OCI-LY7 (cell line): ENCODE results near the gene ZBTB44. TPM values are rescaled to one million over a fixed set of nuclear protein-coding genes. Genes with fewer than 3 reads are reported as not detected.

Experiments used
- BruUV-seq: library from RNA; stranded (reverse); fragments of 400-500 nt; replicated peaks from 2 replicates; lab custom pipeline; 2021; lab: Mats Ljungman, UMichigan
- CTCF ChIA-PET: fragments of 300-600 bp; sonication (Branson Sonifier 250); formaldehyde crosslinking; loops from one replicate; lab custom pipeline; 2022; ENCODE audit warnings: antibody characterized with exemption; ENCODE audit not compliant: unreplicated experiment; lab: Charles Lee
- POLR2A ChIA-PET: fragments of 300-600 bp; sonication (Branson Sonifier 250); formaldehyde crosslinking; loops from one replicate; lab custom pipeline; 2022; ENCODE audit warnings: antibody characterized with exemption; lab: Charles Lee
- DNase-seq: peaks from one replicate; pipeline ENCODE4 v3.0.0-alpha.2; 2015; ENCODE audit warnings: low spot score
- H2AFZ ChIP-seq: fragments of 200-600 bp; sonication (generic), shearing (Covaris generic); 2 replicates; pipeline ENCODE4 v1.6.1; 2014; ENCODE audit warnings: mild to moderate bottlenecking, antibody characterized with exemption, low read length, moderate library complexity
- H3K27ac ChIP-seq: fragments of 200-600 bp; sonication (generic); 2 replicates; pipeline ENCODE4 v1.5.1; 2014; ENCODE audit warnings: mixed run types, low read depth, mild to moderate bottlenecking, moderate library complexity, low read length, inconsistent platforms; ENCODE audit not compliant: poor library complexity, severe bottlenecking
- H3K36me3 ChIP-seq: fragments of 200-600 bp; sonication (generic); 2 replicates; pipeline ENCODE4 v1.6.1; 2014; ENCODE audit warnings: mild to moderate bottlenecking, antibody characterized with exemption, low read length, moderate library complexity, mixed read lengths; ENCODE audit not compliant: insufficient read depth
- H3K4me1 ChIP-seq: fragments of 200-600 bp; sonication (generic); 2 replicates; pipeline ENCODE4 v1.5.1; 2014; ENCODE audit warnings: mild to moderate bottlenecking, low read length; ENCODE audit not compliant: insufficient read depth, poor library complexity, severe bottlenecking
- H3K4me2 ChIP-seq: fragments of 200-600 bp; sonication (generic); 2 replicates; pipeline ENCODE4 v1.6.1; 2014; ENCODE audit warnings: mild to moderate bottlenecking, low read length
- H3K4me3 ChIP-seq: fragments of 200-600 bp; sonication (generic); 2 replicates; pipeline ENCODE4 v1.5.1; 2014; ENCODE audit warnings: mild to moderate bottlenecking, low read depth, low read length; ENCODE audit not compliant: poor library complexity, severe bottlenecking
- H3K79me2 ChIP-seq: fragments of 200-600 bp; sonication (generic); 2 replicates; pipeline ENCODE4 v1.6.1; 2016; ENCODE audit warnings: low read depth, mild to moderate bottlenecking, low read length, moderate library complexity, mixed read lengths; ENCODE audit not compliant: insufficient read depth
- H3K9me2 ChIP-seq: fragments of 200-600 bp; sonication (generic); 2 replicates; pipeline ENCODE4 v1.6.1; 2016; ENCODE audit warnings: mild to moderate bottlenecking, low read length, mixed read lengths; ENCODE audit not compliant: insufficient read depth
- H3K9me3 ChIP-seq: fragments of 200-600 bp; sonication (generic); 2 replicates; pipeline ENCODE4 v1.6.1; 2014; ENCODE audit warnings: mild to moderate bottlenecking, mixed run types, low read length, mixed read lengths
- H4K20me1 ChIP-seq: fragments of 200-600 bp; sonication (generic); 2 replicates; pipeline ENCODE4 v1.6.1; 2014; ENCODE audit warnings: mild to moderate bottlenecking, antibody characterized with exemption, low read length, moderate library complexity, mixed read lengths; ENCODE audit not compliant: insufficient read depth
- EZH2phosphoT487 ChIP-seq: fragments of 200-600 bp; sonication (generic); IDR thresholded peaks from 2 replicates; pipeline ENCODE4 v1.6.1; 2018; ENCODE audit warnings: low read depth, borderline replicate concordance, mild to moderate bottlenecking, mixed run types, antibody characterized with exemption, low read length, moderate library complexity, mixed read lengths
- intact Hi-C: fragments of 100-400 bp; cut with micrococcal nuclease; formaldehyde crosslinking; loops from one replicate; pipeline ENCODE4 v1.10.0; 2022; ENCODE audit not compliant: unreplicated experiment
- total RNA-seq, 2 experiments: library from RNA; depleted of rRNA in 1 of 2; stranded (reverse); fragments of >200 nt in 1 of 2; shearing (Covaris generic) in 1 of 2; gene quantifications; 2 replicates each; pipeline ENCODE4 v1.2.3, GENCODE V29; 2014 to 2022
- TF ChIP-seq, protein P1 (sequence below): fragments of 200-600 bp; sonication (generic); conservative IDR thresholded peaks from 2 replicates; pipeline ENCODE4 v1.5.1; 2014; ENCODE audit warnings: mild to moderate bottlenecking, antibody characterized with exemption, low read length, moderate library complexity, mixed read lengths

ZBTB44 gene
- total RNA-seq, 2 experiments from 2014 or later, result 57.4 to 60.2 TPM

DNA sequence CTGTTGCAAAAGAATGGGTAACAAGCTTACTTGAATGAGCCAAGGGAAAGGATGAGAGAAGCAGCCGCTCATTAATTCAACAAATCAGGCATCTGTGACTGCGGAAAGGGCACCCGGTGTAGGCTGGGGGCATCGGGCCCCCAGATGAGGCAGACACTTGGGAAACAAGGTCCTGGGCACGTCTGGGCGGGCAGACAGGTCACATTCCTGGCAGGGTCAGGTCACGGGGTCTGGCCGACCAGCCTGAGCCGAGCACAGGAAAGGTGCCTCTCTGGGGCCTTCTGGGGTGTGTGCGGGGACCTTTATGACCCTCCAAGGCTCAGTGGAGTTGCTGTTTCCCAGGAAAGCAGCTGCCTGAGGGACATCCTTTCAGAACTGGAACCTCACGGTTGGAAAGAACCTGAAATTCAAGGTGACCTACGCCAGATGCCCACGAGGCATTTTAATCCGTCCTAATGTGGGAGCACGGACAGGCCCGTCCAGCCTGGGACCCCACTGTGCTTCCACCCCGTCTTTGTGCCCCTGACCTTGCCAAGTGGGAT, 98.1 kb downstream of the ZBTB44 start:
- intact Hi-C loops, result no loop called here
- Histone ChIP-seq H3K4me2 (no peak overlapping the region), H4K20me1 (no peaks in the 10 kb centered on the region), H3K4me3 (no peak overlapping the region), H3K4me1 (peaks cover 9% of the 10 kb centered on the region), H3K79me2 (no peaks in the 10 kb centered on the region), H3K27ac (no peak overlapping the region), H3K9me3 (no peaks in the 10 kb centered on the region), H3K9me2 (no peaks in the 10 kb centered on the region), H3K36me3 (peaks cover 27% of the 10 kb centered on the region; the same call in 1 of the 2 replicates), H2AFZ (no peak overlapping the region)
- CTCF ChIA-PET, result no interaction called here
- BruUV-seq, result no TSS peak
- POLR2A ChIA-PET, result interaction anchor here (0.8 kb wide), 1 partner anchor 163 kb away, joined by 3 read pairs; no protein-coding TSS in a partner anchor
- no peak for DNase-seq
- TF ChIP-seq, protein P1, sequence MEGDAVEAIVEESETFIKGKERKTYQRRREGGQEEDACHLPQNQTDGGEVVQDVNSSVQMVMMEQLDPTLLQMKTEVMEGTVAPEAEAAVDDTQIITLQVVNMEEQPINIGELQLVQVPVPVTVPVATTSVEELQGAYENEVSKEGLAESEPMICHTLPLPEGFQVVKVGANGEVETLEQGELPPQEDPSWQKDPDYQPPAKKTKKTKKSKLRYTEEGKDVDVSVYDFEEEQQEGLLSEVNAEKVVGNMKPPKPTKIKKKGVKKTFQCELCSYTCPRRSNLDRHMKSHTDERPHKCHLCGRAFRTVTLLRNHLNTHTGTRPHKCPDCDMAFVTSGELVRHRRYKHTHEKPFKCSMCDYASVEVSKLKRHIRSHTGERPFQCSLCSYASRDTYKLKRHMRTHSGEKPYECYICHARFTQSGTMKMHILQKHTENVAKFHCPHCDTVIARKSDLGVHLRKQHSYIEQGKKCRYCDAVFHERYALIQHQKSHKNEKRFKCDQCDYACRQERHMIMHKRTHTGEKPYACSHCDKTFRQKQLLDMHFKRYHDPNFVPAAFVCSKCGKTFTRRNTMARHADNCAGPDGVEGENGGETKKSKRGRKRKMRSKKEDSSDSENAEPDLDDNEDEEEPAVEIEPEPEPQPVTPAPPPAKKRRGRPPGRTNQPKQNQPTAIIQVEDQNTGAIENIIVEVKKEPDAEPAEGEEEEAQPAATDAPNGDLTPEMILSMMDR, result no peak
- no peak for TF ChIP-seq EZH2phosphoT487

DNA sequence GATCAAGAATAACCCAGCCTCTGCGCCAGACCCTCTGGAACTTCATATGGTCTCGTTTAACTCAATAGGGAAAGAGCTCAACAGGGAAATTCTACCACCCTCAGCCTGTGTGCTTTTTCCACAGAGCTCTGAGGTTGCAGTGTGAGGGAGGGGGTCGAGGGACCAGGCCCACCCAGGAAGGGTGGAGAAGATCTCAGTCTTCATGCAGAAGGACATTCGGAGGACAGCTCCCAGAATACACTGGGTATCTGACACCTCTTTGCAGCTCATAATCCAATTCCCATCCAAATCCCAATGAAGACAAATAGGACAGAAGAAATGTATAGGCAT, 98.5 kb downstream of the ZBTB44 start:
- BruUV-seq, result no TSS peak
- CTCF ChIA-PET, result no interaction called here

More for the DNA sequence above, 98.5 kb downstream of the ZBTB44 start:
- no peak overlapping the region for H3K27ac ChIP-seq
- H4K20me1 ChIP-seq, result no peaks in the 10 kb centered on the region
- H3K79me2 ChIP-seq, result no peaks in the 10 kb centered on the region
- no peaks in the 10 kb centered on the region for H3K9me2 ChIP-seq
- no peak overlapping the region for H2AFZ ChIP-seq
- H3K4me1 ChIP-seq, result peaks cover 9% of the 10 kb centered on the region
- no peaks in the 10 kb centered on the region for H3K9me3 ChIP-seq
- no peak overlapping the region for H3K4me2 ChIP-seq
- DNase-seq, result no peak
- H3K4me3 ChIP-seq, result no peak overlapping the region
- peaks cover 31% of the 10 kb centered on the region; the same call in 1 of the 2 replicates for H3K36me3 ChIP-seq
- TF ChIP-seq EZH2phosphoT487, result no peak
- TF ChIP-seq, protein P1, result no peak
- POLR2A ChIA-PET, result interaction anchor here (0.8 kb wide), 1 partner anchor 164 kb away, joined by 3 read pairs; no protein-coding TSS in a partner anchor
- intact Hi-C loops, result no loop called here
